Dermis blood vessel endothelial cell (primary cell): ENCODE measurements around the gene MYO15A. TPM values are rescaled to one million over a fixed set of nuclear protein-coding genes. Genes with fewer than 3 reads are reported as not detected.

Experiments
- DNase-seq: peaks from one replicate; pipeline ENCODE4 v3.0.0; 2010
- total RNA-seq: library from RNA; depleted of rRNA; stranded (reverse); fragments of >200 nt; gene quantifications from 2 replicates; pipeline ENCODE4 v1.2.3, GENCODE V29; 2014

MYO15A gene
- total RNA-seq, 1 donor from 2014 or later, result under 0.01 TPM

GRCh38 chr17:18218756-18219415, 110.3 kb downstream of the MYO15A start:
- DNase-seq, result peak; percentile 36

DNA sequence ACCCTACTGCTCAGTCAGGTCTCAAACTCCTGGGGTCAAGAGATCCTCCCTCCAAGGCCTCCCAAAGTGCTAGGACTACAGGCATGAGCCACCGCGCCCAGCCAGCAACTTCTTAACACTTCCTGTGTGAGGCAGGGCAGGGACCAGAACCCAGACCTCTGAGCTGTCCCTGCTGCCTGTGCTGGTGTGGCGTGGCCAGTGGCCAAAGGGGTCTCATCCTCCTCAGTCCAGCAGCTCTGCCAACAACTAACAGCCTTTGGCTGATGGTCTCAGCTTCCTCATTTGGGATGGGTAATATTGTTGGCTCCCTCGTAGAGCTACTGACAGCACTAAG, 115.5 kb downstream of the MYO15A start:
- DNase-seq, result no peak

- DNase-seq, result peak; percentile 20
Observed at GRCh38 chr17:18224387-18225120, 116.0 kb downstream of the MYO15A start.

DNA sequence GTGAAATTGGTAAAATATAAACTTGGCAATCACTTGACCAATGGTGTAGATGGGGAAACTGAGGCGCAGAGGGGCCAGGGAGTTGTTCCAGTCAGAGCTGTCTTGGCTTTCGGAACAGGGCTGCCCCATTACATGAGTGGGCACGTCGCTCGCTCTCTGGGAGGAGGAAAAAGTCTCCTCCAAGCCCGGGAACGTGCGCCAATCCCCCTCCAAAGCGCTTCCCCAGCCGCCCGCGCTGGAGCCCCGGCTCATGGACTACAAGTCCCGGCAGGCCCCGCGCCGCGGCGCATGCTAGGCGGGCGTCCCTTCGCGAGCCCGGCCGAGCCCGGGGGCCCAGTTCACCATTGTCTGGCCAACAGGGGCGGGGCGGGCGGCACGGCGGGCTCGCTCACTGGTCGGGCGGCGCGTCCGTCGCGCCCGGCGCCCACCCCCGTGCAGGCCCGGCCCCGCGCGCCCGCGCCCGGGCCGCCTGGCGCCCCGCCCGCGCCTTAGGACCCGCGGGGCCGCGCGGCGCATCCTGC, 116.6 kb downstream of the MYO15A start, which contains the start of gene LLGL1:
Gene LLGL1, plus strand, starts transcription at position 515 of the 521 bp plus-strand sequence. CDS start 48 bp downstream, outside the sequence.
- DNase-seq, result peak; percentile 97

DNA sequence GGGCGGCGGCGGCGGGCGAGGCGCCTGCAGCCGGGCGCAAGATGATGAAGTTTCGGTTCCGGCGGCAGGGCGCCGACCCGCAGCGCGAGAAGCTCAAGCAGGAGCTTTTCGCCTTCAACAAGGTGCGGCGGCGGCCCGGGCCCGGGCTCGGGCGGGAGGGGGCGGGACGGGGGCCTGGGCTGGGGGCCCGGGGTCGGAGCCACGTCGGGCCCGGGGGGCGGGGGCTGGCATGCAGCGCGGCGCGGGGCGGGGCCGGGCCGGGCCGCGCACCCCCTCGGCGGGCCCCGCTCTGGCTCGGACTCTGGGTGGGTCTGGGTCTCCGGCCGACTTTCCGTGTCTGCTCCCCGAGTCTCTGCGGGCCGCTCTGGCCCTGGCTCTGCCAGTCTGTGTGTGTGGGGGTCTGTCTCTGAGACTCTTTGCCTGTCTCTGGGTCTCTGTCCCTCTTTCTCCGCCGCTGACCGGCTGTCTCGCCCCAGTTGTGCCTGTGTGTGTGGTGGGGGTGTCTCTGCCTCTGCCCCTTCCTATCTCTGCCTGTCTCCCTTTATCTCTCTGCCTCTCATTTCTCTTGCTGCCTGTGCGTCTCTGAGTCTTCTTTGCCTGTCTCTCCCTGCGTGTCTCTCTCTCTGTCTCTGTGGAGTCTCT, 117.2 kb downstream of the MYO15A start:
- no peak for DNase-seq

DNA sequence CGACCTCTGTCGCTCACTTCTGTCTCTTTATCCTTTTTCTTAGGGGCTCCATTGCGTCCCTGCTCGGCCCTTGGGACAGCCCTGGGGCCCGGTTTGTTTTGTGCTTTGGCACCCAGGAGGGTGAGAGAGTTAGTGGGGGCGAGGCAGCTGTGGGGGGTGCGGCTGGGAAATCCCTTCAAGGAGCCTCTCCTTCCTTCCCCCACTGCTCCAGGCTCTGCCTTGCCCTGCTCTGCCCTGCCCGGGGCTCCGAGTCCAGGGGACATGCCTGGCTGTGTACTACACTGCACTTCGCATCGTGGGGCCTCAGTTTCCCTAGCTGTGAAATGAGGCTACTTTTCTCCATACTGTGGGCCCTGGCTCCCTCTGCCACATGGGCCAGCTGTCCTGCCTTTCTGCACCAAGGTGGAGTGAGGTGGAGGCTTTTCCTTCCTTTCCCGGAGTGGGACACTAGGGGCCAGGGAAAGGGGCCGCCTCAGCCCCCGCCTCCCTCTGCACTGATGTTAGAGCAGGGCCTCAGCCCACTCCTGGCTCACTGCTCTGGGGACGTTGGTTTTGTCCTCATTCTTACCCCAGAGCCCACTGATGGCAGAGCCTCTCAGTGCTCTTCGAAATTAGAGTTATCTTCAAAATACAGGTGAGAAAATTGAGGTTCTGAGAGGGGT, 117.9 kb downstream of the MYO15A start:
- peak; percentile 21 for DNase-seq

GRCh38 chr17:18227635-18228034, 119.1 kb downstream of the MYO15A start:
- DNase-seq, result no peak

GRCh38 chr17:18228176-18228682, 119.7 kb downstream of the MYO15A start:
- DNase-seq, result no peak

DNA sequence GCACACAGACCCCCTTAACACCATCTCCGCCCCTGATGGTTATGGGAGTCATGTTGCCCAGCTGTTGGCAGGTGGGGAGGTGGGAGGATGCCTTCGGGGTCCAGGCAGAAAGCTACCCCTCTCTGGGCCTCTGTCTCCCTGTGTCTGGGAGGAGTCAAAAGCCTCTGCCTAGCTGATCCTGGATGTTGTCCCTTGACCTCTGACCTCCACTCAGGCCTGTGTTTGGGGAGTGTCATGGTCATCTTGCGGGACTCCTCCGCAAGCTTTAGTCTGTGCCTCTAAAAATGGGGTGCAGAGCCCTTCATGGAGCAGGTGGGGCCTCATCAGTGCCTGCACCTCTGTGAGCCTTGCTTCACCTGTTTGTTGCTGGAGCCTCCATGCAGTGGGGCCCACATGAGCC, 120.7 kb downstream of the MYO15A start:
- DNase-seq, result no peak

Other genes starting within 250 kb of the MYO15A start
- 21.6 and 30.0 TPM in 2 replicates for gene TOM1L2, start 136.4 kb upstream of the MYO15A start, total RNA-seq
- gene DRC3, start 135.9 kb upstream of the MYO15A start, total RNA-seq, result 1.5 and 2.5 TPM in 2 replicates
- gene ATPAF2, start 69.6 kb upstream of the MYO15A start, total RNA-seq, result 21.2 and 21.3 TPM in 2 replicates
- 6.3 and 8.8 TPM in 2 replicates for gene GID4, start 69.3 kb upstream of the MYO15A start, total RNA-seq
- 44.5 and 54.1 TPM in 2 replicates for gene DRG2, start 20.8 kb upstream of the MYO15A start, total RNA-seq
- 95.1 and 104 TPM in 2 replicates for gene ALKBH5, start 75.1 kb downstream of the MYO15A start, total RNA-seq
- gene LLGL1, start 116.9 kb downstream of the MYO15A start, total RNA-seq, result 27.9 and 40.0 TPM in 2 replicates
- 409 and 588 TPM in 2 replicates for gene FLII, start 150.0 kb downstream of the MYO15A start, total RNA-seq
- 22.4 and 22.6 TPM in 2 replicates for gene MIEF2, start 151.9 kb downstream of the MYO15A start, total RNA-seq
- gene TOP3A, start 206.2 kb downstream of the MYO15A start, total RNA-seq, result 26.8 and 47.0 TPM in 2 replicates
- gene SMCR8, start 206.5 kb downstream of the MYO15A start, total RNA-seq, result 18.7 and 28.8 TPM in 2 replicates